ENCODE measurements around the gene FRMPD3.

FRMPD3 gene

DNA sequence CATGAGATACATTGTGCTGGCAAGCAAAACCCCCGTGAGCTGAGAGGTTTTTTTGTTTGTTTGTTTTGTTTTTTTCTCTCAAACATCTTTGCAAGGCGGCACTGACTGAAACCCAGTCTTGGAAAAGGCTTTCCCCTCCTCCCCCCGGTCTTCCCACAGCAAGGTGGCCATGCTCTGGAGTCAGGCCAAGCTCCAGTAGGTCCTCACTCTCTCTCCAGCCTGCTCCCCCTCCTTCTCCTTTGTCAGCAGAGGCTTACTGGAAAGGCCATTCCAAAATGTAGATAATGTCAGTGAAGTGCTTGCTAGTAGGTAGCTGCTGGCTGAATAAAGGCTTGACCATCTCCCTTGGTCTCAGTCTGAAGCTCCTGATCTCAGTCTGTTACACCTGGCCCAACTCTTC lies 32.6 kb downstream of the FRMPD3 start:
- no peak for TF ChIP-seq TAF1 (IDR thresholded peaks at IDR 0.05; ENCODE audit: borderline replicate concordance, low read depth, low read length)
- no peak for TF ChIP-seq POLR2A (IDR thresholded peaks at IDR 0.05; ENCODE audit: low read depth, low read length)
- TF ChIP-seq POLR2AphosphoS5 (IDR thresholded peaks at IDR 0.05; ENCODE audit: low read depth, low read length), result no peak
- no peak for DNase-seq (ENCODE audit: insufficient read length)
- no peak for FAIRE-seq

DNA sequence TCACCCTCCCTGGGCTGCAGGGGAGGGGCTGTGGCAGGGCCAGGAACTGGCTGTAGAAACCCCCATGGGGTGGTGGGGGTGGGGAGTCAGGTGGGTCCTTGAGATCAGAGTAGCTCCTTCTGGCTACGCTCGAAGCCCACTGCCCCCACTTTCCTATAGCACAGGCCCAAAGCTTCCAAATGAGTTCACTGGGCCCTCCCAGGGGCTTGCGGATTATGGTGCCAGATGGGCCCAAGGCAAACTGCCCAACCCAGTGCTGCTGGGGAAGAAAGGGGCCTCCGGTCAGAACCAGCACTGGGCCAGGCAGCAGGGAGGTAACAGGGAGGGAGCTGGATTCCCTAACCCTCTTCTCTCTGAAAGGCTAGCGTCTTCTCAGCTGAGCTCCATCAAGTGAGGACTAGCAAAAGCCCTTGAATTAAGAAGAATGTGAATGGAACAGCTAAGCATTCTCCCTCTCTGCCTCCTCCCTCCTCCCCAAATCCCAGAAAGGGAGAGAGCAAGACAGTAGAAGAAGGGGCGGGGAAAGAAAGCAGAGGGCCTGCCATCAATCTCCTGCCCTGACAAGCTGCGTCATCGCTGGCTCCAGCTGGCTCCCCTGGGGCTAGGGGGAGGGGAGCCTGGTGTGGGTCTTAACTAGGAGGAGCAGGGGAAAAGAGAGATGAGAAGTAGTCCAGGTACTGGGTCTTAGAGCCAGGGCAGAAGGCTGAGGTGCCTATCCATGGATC lies 34.7 kb downstream of the FRMPD3 start:
- no peak for DNase-seq (ENCODE audit: insufficient read length)
- TF ChIP-seq POLR2A (IDR thresholded peaks at IDR 0.05; ENCODE audit: low read depth, low read length) (no peak), TAF1 (IDR thresholded peaks at IDR 0.05; ENCODE audit: borderline replicate concordance, low read depth, low read length) (no peak), POLR2AphosphoS5 (IDR thresholded peaks at IDR 0.05; ENCODE audit: low read depth, low read length) (no peak)

DNA sequence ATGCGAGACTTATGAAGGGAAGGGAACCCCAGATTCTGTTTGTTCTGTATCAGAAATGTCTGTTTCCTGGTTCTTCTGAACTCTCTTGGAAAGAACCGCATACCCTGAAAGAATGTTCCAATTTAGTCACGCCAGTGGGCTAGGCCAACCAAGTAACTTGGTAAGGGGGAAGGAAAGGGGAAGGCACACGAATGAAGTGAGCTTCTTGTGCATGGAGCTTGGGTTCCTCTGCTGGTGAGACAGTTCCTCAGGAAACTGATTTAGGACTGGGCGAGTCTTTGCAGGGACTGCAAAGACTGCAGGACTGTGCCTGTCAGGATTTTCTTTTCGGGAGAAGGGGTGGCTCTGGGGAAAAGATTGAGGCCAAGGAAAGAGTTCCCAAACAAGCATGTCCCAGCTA lies 35.6 kb downstream of the FRMPD3 start:
- TF ChIP-seq POLR2AphosphoS5 (IDR thresholded peaks at IDR 0.05; ENCODE audit: low read depth, low read length), result no peak
- TF ChIP-seq TAF1 (IDR thresholded peaks at IDR 0.05; ENCODE audit: borderline replicate concordance, low read depth, low read length), result no peak
- no peak for TF ChIP-seq POLR2A (IDR thresholded peaks at IDR 0.05; ENCODE audit: low read depth, low read length)
- FAIRE-seq (no peak), DNase-seq (ENCODE audit: insufficient read length) (no peak)

More for the DNA sequence above, 34.7 kb downstream of the FRMPD3 start:
- no peak for FAIRE-seq

DNA sequence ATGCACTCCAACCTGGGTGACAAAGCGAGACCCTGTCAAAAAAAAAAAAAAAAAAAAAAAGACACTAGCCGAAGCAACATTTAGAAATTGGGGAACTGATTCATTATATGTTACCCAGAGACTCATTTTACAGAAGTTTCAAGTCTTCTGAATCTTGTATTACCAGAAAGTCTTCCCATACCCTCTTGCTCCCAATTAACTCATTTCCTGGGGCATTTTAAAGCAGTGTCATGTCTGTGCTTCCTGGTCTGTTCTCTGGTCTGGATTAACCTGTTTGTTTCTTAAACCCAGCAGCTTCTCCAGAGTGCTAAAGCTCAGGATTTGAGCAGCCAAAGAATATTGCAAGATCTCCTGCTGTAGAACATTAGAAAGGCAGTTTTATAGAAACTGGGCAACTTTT lies 43.7 kb downstream of the FRMPD3 start:
- no peak for TF ChIP-seq POLR2A (IDR thresholded peaks at IDR 0.05; ENCODE audit: low read depth, low read length)
- no peak for TF ChIP-seq POLR2AphosphoS5 (IDR thresholded peaks at IDR 0.05; ENCODE audit: low read depth, low read length)
- TF ChIP-seq TAF1 (IDR thresholded peaks at IDR 0.05; ENCODE audit: borderline replicate concordance, low read depth, low read length), result no peak
- DNase-seq (ENCODE audit: insufficient read length) (no peak), FAIRE-seq (no peak)

DNA sequence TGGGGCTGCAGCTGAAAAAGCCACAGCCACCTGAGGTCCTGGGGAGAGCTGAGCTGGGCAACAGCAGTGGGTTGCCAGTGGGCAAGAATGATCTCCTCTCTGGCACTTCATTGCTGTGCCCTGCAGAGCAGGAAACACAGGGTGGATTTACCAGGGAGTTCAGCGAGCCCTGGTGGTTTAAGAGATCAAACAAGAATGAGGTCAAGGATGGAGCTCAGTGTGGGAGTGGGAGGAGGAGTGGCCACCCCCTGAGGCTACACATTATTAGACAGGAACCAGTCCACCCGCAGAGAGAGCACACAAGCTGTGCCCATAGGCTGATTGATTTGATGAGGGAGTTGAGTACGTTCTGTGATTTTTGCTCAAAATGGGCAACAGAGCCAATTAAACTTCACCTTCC lies 47.3 kb downstream of the FRMPD3 start:
- no peak for TF ChIP-seq POLR2AphosphoS5 (IDR thresholded peaks at IDR 0.05; ENCODE audit: low read depth, low read length)
- no peak for TF ChIP-seq POLR2A (IDR thresholded peaks at IDR 0.05; ENCODE audit: low read depth, low read length)
- no peak for FAIRE-seq
- DNase-seq (ENCODE audit: insufficient read length), result no peak
